H1 (cell line): ENCODE measurements around the gene IFIT1. TPM values are rescaled to one million over a fixed set of nuclear protein-coding genes. Genes with fewer than 3 reads are reported as not detected.

Source experiments
- CTCF ChIA-PET: fragments of 300-600 bp; sonication (Branson Sonifier 250); formaldehyde crosslinking; loops from one replicate; lab custom pipeline; 2021; ENCODE audit not compliant: partially characterized antibody; lab: Charles Lee
- POLR2A ChIA-PET: fragments of 300-600 bp; sonication (Branson Sonifier 250); formaldehyde crosslinking; loops from one replicate; lab custom pipeline; 2021; ENCODE audit warnings: inconsistent platforms; ENCODE audit not compliant: partially characterized antibody; lab: Charles Lee
- DNase-seq, 2 experiments: peaks; one replicate each; pipeline versions ENCODE4 v3.0.0 to v3.0.0-alpha.2; 2010 to 2022; ENCODE audit warnings: low spot score in 2 of 2, low read depth in 1 of 2, mixed read lengths in 1 of 2
- FAIRE-seq: peaks from 2 replicates; lab custom pipeline; 2011; peaks lifted over from hg19 to GRCh38; lab: Jason Lieb, UNC
- H2AFZ ChIP-seq: 2 replicates; pipeline ENCODE4 v1.8.1; 2012; ENCODE audit warnings: low read length, inconsistent platforms
- H2AK5ac ChIP-seq: 2 replicates; pipeline ENCODE4 v1.6.1; 2013; ENCODE audit warnings: low read depth, low read length
- H2BK120ac ChIP-seq: replicated peaks from 2 replicates; pipeline ENCODE3; 2013; ENCODE audit warnings: low read depth, low read length, inconsistent platforms
- H2BK12ac ChIP-seq: 2 replicates; pipeline ENCODE4 v1.6.1; 2013; ENCODE audit warnings: low read depth, low read length
- H2BK15ac ChIP-seq: 2 replicates; pipeline ENCODE4 v1.6.1; 2013; ENCODE audit warnings: low read length
- H2BK20ac ChIP-seq: 2 replicates; pipeline ENCODE4 v1.6.1; 2013; ENCODE audit warnings: low read length
- H2BK5ac ChIP-seq: 2 replicates; pipeline ENCODE4 v1.6.1; 2013; ENCODE audit warnings: low read depth, low read length
- H3K14ac ChIP-seq: 2 replicates; pipeline ENCODE4 v1.6.1; 2013; ENCODE audit warnings: inconsistent platforms; ENCODE audit not compliant: insufficient read length
- H3K18ac ChIP-seq: 2 replicates; pipeline ENCODE4 v1.6.1; 2013; ENCODE audit warnings: low read length; ENCODE audit errors: extremely low read depth
- H3K23ac ChIP-seq: 2 replicates; pipeline ENCODE4 v1.6.1; 2013; ENCODE audit warnings: inconsistent platforms; ENCODE audit not compliant: insufficient read length
- H3K23me2 ChIP-seq: 2 replicates; pipeline ENCODE4 v1.6.1; 2013; ENCODE audit warnings: low read depth, low read length
- H3K27ac ChIP-seq: 2 replicates; pipeline ENCODE4 v1.6.1; 2011; ENCODE audit warnings: low read depth, low read length, inconsistent platforms
- H3K27me3 ChIP-seq, 4 experiments: replicated peaks in 1 of 4; 1 replicate in 1 of 4; 2 replicates in 3 of 4; pipeline versions ENCODE4 v1.6.1 to v1.8.1; 2011 to 2013; ENCODE audit warnings: low read length in 3 of 4, mild to moderate bottlenecking in 3 of 4, inconsistent platforms in 2 of 4, mixed read lengths in 2 of 4, moderate library complexity in 1 of 4; ENCODE audit not compliant: control insufficient read depth in 3 of 4, insufficient read depth in 3 of 4; ENCODE audit errors: extremely low read depth in 1 of 4
- H3K36me3 ChIP-seq, 4 experiments: 2 replicates each; pipeline versions ENCODE4 v1.6.1 to v1.8.1; 2011 to 2013; ENCODE audit warnings: mild to moderate bottlenecking in 4 of 4, low read length in 3 of 4, moderate library complexity in 2 of 4, control low read depth in 1 of 4, inconsistent platforms in 1 of 4; ENCODE audit not compliant: insufficient read depth in 4 of 4, control insufficient read depth in 2 of 4
- H3K4ac ChIP-seq: replicated peaks from 2 replicates; pipeline ENCODE3; 2013; ENCODE audit warnings: low read length, low read depth, mixed read lengths, inconsistent platforms; ENCODE audit not compliant: insufficient read length
- H3K4me1 ChIP-seq, 4 experiments: replicated peaks in 1 of 4; 1 replicate in 1 of 4; 2 replicates in 3 of 4; pipeline versions ENCODE4 v1.6.1 to v1.8.1; 2011 to 2013; ENCODE audit warnings: low read length in 3 of 4, inconsistent platforms in 2 of 4, mixed read lengths in 1 of 4; ENCODE audit not compliant: insufficient read depth in 4 of 4, control insufficient read depth in 3 of 4
- H3K4me2 ChIP-seq, 2 experiments: 2 replicates each; pipeline versions ENCODE4 v1.6.1 to v1.8.1; 2011 to 2013; ENCODE audit warnings: low read depth in 2 of 2, low read length in 2 of 2, control low read depth in 1 of 2, inconsistent platforms in 1 of 2, mild to moderate bottlenecking in 1 of 2; ENCODE audit not compliant: insufficient read depth in 1 of 2
- H3K4me3 ChIP-seq, 4 experiments: fragments of 200-600, 300-600 bp in 1 of 4; sonication (generic), shearing (Covaris generic), sonication (Bioruptor Twin) in 1 of 4; 2 replicates each; pipeline versions ENCODE4 v1.5.1 to v1.8.1; 2011 to 2016; ENCODE audit warnings: low read length in 4 of 4, low read depth in 3 of 4, control low read depth in 2 of 4, inconsistent platforms in 2 of 4, mild to moderate bottlenecking in 2 of 4, mixed read lengths in 1 of 4, moderate library complexity in 1 of 4; ENCODE audit not compliant: insufficient read depth in 2 of 4; ENCODE audit errors: extremely low read depth in 1 of 4
- H3K56ac ChIP-seq: replicated peaks from 2 replicates; pipeline ENCODE3; 2013; ENCODE audit warnings: low read depth, mild to moderate bottlenecking, mixed read lengths, low read length, inconsistent platforms; ENCODE audit not compliant: insufficient read length
- H3K79me1 ChIP-seq: 2 replicates; pipeline ENCODE4 v1.6.1; 2013; ENCODE audit warnings: low read depth, low read length, control low read depth
- H3K79me2 ChIP-seq, 2 experiments: 2 replicates each; pipeline versions ENCODE4 v1.6.1 to v1.8.1; 2012 to 2013; ENCODE audit warnings: low read length in 2 of 2, mild to moderate bottlenecking in 2 of 2, inconsistent platforms in 1 of 2; ENCODE audit not compliant: insufficient read depth in 2 of 2, control insufficient read depth in 1 of 2
- H3K9ac ChIP-seq, 4 experiments: replicated peaks in 1 of 4; 1 replicate in 1 of 4; 2 replicates in 3 of 4; pipeline versions ENCODE4 v1.6.1 to v1.8.1; 2011 to 2013; ENCODE audit warnings: low read depth in 3 of 4, low read length in 3 of 4, control low read depth in 2 of 4, mild to moderate bottlenecking in 2 of 4, moderate library complexity in 2 of 4, inconsistent platforms in 1 of 4; ENCODE audit errors: extremely low read depth in 1 of 4
- H3K9me3 ChIP-seq, 2 experiments: 2 replicates each; pipeline versions ENCODE4 v1.6.1 to v1.8.1; 2012 to 2013; ENCODE audit warnings: mild to moderate bottlenecking in 2 of 2, moderate library complexity in 2 of 2, control low read depth in 1 of 2, inconsistent platforms in 1 of 2, low read depth in 1 of 2, low read length in 1 of 2, mixed read lengths in 1 of 2; ENCODE audit not compliant: insufficient read depth in 2 of 2
- H4K20me1 ChIP-seq, 2 experiments: replicated peaks in 1 of 2; 2 replicates each; pipeline versions ENCODE3 to v1.8.1; 2011 to 2013; ENCODE audit warnings: inconsistent platforms in 2 of 2, low read length in 2 of 2, mild to moderate bottlenecking in 1 of 2; ENCODE audit not compliant: insufficient read depth in 2 of 2, control insufficient read depth in 1 of 2
- H4K5ac ChIP-seq: 2 replicates; pipeline ENCODE4 v1.6.1; 2013; ENCODE audit warnings: low read length, low read depth, mixed read lengths, inconsistent platforms; ENCODE audit not compliant: insufficient read length
- H4K8ac ChIP-seq: 2 replicates; pipeline ENCODE4 v1.8.0; 2013; ENCODE audit warnings: mild to moderate bottlenecking, moderate library complexity, low read length, inconsistent platforms; ENCODE audit not compliant: insufficient read depth; ENCODE audit errors: extremely low read depth
- H4K91ac ChIP-seq: replicated peaks from 2 replicates; pipeline ENCODE3; 2013; ENCODE audit warnings: low read length, mixed read lengths, inconsistent platforms; ENCODE audit not compliant: insufficient read length
- ASH2L ChIP-seq: fragments of 200-600, 300-600 bp; sonication (generic); IDR thresholded peaks from one replicate; pipeline ENCODE4 v1.7.1; 2017; ENCODE audit warnings: low read length
- BACH1 ChIP-seq: IDR thresholded peaks from 2 replicates; pipeline ENCODE4 v1.6.1; 2012; ENCODE audit warnings: low read length, improper control_type of control experiment
- CBX8 ChIP-seq: fragments of 300-800, 300-1000 bp; sonication (generic); IDR thresholded peaks from 2 replicates; pipeline ENCODE4 v1.7.1; 2016; ENCODE audit warnings: low read depth, low read length, borderline replicate concordance
- CREB1 ChIP-seq: IDR thresholded peaks from 2 replicates; pipeline ENCODE4 v1.6.1; 2012; ENCODE audit warnings: inconsistent platforms
- CTBP2 ChIP-seq: IDR thresholded peaks from 2 replicates; pipeline ENCODE4 v1.7.0; 2011; ENCODE audit warnings: borderline replicate concordance, mild to moderate bottlenecking, moderate library complexity, mixed read lengths, low read length; ENCODE audit not compliant: insufficient read depth, insufficient read length
- EGR1 ChIP-seq: IDR thresholded peaks from 2 replicates; pipeline ENCODE4 v1.6.1; 2011; ENCODE audit warnings: low read depth, low read length, borderline replicate concordance
- GTF2F1 ChIP-seq: IDR thresholded peaks from 2 replicates; pipeline ENCODE4 v1.6.1; 2012; ENCODE audit warnings: low read depth, low read length, improper control_type of control experiment, borderline replicate concordance
- RNF2 ChIP-seq: fragments of 200-900, 300-1000 bp; sonication (generic); IDR thresholded peaks from 2 replicates; pipeline ENCODE4 v1.7.1; 2016; ENCODE audit warnings: borderline replicate concordance, low read depth, mild to moderate bottlenecking, antibody characterized with exemption, low read length; ENCODE audit not compliant: poor library complexity, severe bottlenecking; ENCODE audit errors: missing control alignments
- RXRA ChIP-seq: IDR thresholded peaks from 2 replicates; pipeline ENCODE4 v1.6.1; 2011; ENCODE audit warnings: low read depth, mild to moderate bottlenecking, low read length, moderate library complexity; ENCODE audit not compliant: insufficient read depth
- SIN3A ChIP-seq, 2 experiments: IDR thresholded peaks in 1 of 2; conservative IDR thresholded peaks in 1 of 2; 2 replicates each; pipeline ENCODE4 v1.6.1; 2011 to 2012; ENCODE audit warnings: low read length in 2 of 2, improper control_type of control experiment in 1 of 2, low read depth in 1 of 2, mild to moderate bottlenecking in 1 of 2
- SIRT6 ChIP-seq: IDR thresholded peaks from one replicate; pipeline ENCODE4 v1.7.1; 2012; ENCODE audit warnings: low read length, inconsistent platforms
- SUZ12 ChIP-seq: fragments of 200-600 bp; sonication (generic); IDR thresholded peaks from 2 replicates; pipeline ENCODE4 v1.6.1; 2012; ENCODE audit warnings: mild to moderate bottlenecking, inconsistent platforms, low read length, moderate library complexity, mixed read lengths
- USF2 ChIP-seq: IDR thresholded peaks from 2 replicates; pipeline ENCODE4 v1.6.1; 2011; ENCODE audit warnings: low read length, improper control_type of control experiment
- WGBS, 2 experiments: shearing (Covaris generic) in 1 of 2; methylation state at CpG; one replicate each; pipeline versions ENCODE4 v1.1.6 to v1.1.7; 2013 to 2015; ENCODE audit warnings: low lambda C conversion rate in 2 of 2, mixed read lengths in 2 of 2, inconsistent platforms in 1 of 2, low coverage in 1 of 2, missing lambda C conversion rate in 1 of 2; ENCODE audit not compliant: insufficient replicate concordance in 2 of 2, insufficient coverage in 1 of 2, insufficient read length in 1 of 2; ENCODE audit errors: extremely low coverage in 1 of 2, missing lambda C conversion rate in 1 of 2; 5-methylcytosine and 5-hydroxymethylcytosine counted together
- polyA plus RNA-seq, 7 experiments: library from polyadenylated mRNA; depleted of rRNA in 3 of 7; stranded (reverse) in 5 of 7; unstranded in 2 of 7; fragments of >200 nt in 5 of 7; fragments of 200-250 nt in 2 of 7; gene quantifications; 1 replicate in 5 of 7; 2 replicates in 1 of 7; 4 replicates in 1 of 7; pipeline versions ENCODE4 v1.2.1 to v1.2.3, GENCODE V29; 2011 to 2013; ENCODE audit warnings: missing spikeins in 2 of 7, mixed read lengths in 2 of 7
- total RNA-seq: library from RNA; stranded (reverse); fragmentation: NEBNext Ultra II Directional; extraction: Animal tissue kit (Norgen Biotek cat#: 25700); gene quantifications from 2 replicates; pipeline ENCODE4 v1.2.1, GENCODE V29; 2021

Gene IFIT1
- total and polyA plus RNA-seq, 2 of the 8 experiments (the other 6 are each of a cell fraction or from before 2014, with no cell fraction given): 0.94 to 1.5 TPM

DNA sequence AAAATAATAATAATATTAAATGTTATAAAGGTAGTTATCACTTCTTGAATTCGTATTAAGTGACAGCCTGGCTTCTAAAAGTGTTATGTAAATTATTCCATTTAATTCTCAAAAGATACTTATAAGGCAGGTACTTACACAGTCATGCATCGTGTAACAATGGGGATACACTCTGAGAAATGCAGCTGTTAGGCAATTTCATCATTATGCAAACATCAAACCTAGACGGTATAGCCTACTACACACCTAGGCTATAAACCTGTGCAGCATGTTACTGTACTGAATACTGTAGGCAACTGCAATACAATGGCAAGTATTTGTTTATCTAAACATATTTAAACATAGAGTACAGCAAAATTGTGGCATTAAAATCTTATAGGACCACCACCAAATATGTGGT, 1.5 kb downstream of the IFIT1 start:
- no peaks in the 10 kb centered on the region for H3K9me3 ChIP-seq
- no peak overlapping the region for H4K91ac ChIP-seq
- H3K27ac ChIP-seq: no peak overlapping the region
- H2AFZ ChIP-seq: no peak overlapping the region
- H3K9ac ChIP-seq: no peak overlapping the region
- no peak overlapping the region for H2AK5ac ChIP-seq
- H3K36me3 ChIP-seq: no peaks in the 10 kb centered on the region
- FAIRE-seq (no peak), DNase-seq (no peak)
- H3K56ac ChIP-seq: no peak overlapping the region
- no peaks in the 10 kb centered on the region for H3K79me1 ChIP-seq
- H4K5ac ChIP-seq: no peak overlapping the region
- H4K20me1 ChIP-seq: no peaks in the 10 kb centered on the region
- H3K4me3 ChIP-seq: no peak overlapping the region
- H2BK120ac ChIP-seq: no peak overlapping the region
- no peak overlapping the region for H2BK15ac ChIP-seq
- no peak overlapping the region for H2BK12ac ChIP-seq
- POLR2A ChIA-PET: no interaction called here
- no peak overlapping the region for H4K8ac ChIP-seq
- no peak overlapping the region for H2BK20ac ChIP-seq
- H3K14ac ChIP-seq: no peak overlapping the region
- H3K23ac ChIP-seq: no peak overlapping the region
- CTCF ChIA-PET: interaction anchor here (1.2 kb wide), 1 partner anchor 20 kb away, joined by 3 read pairs; the partner anchor contains the start of gene IFIT5
- H3K4me1 ChIP-seq: peaks cover 0 to 5% (median 3%) of the 10 kb centered on the region in 4 experiments; a peak in 2 of 7 replicates
- no peaks in the 10 kb centered on the region; the same call in 1 of the 2 replicates for H3K23me2 ChIP-seq
- WGBS, 2 experiments: 84% methylated on average over 3 of the region's 3 CpGs; no CpG with 5 or more reads in 1 of the 2 experiments
- H3K79me2 ChIP-seq: no peaks in the 10 kb centered on the region
- no peaks in the 10 kb centered on the region for H3K27me3 ChIP-seq
- no peak overlapping the region for H3K4me2 ChIP-seq
- H3K4ac ChIP-seq: no peak overlapping the region
- H2BK5ac ChIP-seq: no peak overlapping the region
- H3K18ac ChIP-seq: no peak overlapping the region
- TF ChIP-seq RXRA: no peak
- TF ChIP-seq USF2: no peak
- TF ChIP-seq EGR1: no peak
- TF ChIP-seq SUZ12: no peak
- no peak for TF ChIP-seq SIN3A (conservative IDR thresholded peaks at IDR 0.05 in 1 of 2, IDR thresholded peaks at IDR 0.05 in 1 of 2; ENCODE audit: low read depth in 1 of 2, low read length in 2 of 2)
- no peak for TF ChIP-seq CREB1
- TF ChIP-seq ASH2L: no peak
- no peak for TF ChIP-seq SIRT6
- TF ChIP-seq BACH1: no peak
- no peak for TF ChIP-seq GTF2F1
- no peak for TF ChIP-seq CTBP2
- no peak for TF ChIP-seq CBX8
- TF ChIP-seq RNF2: no peak
